HG03457 (cell line): ENCODE measurements around the gene IGF1R.

Source experiments
- ATAC-seq: cut with Tn5 transposase; IDR thresholded peaks from one replicate; pipeline ENCODE4 v1.9.1; 2021; ENCODE audit warnings: moderate number of reproducible peaks; ENCODE audit not compliant: unreplicated experiment

IGF1R gene

GRCh38 chr15:98700519-98700918, 52.2 kb downstream of the IGF1R start:
- ATAC-seq = no peak

GRCh38 chr15:98703126-98703685, 54.9 kb downstream of the IGF1R start:
- no peak for ATAC-seq

- ATAC-seq = no peak
Observed at GRCh38 chr15:98705070-98705469, 56.7 kb downstream of the IGF1R start.

GRCh38 chr15:98706387-98706786, 58.0 kb downstream of the IGF1R start:
- ATAC-seq = no peak

GRCh38 chr15:98706986-98707385, 58.6 kb downstream of the IGF1R start:
- ATAC-seq = no peak

- ATAC-seq = no peak
Observed at GRCh38 chr15:98708037-98708590, 59.8 kb downstream of the IGF1R start.

- ATAC-seq = no peak
Observed at GRCh38 chr15:98711810-98712209, 63.5 kb downstream of the IGF1R start.

GRCh38 chr15:98712845-98713584, 64.7 kb downstream of the IGF1R start:
- no peak for ATAC-seq

- ATAC-seq = no peak
Observed at GRCh38 chr15:98713585-98714001, 65.3 kb downstream of the IGF1R start.

- no peak for ATAC-seq
Observed at GRCh38 chr15:98714922-98715321, 66.6 kb downstream of the IGF1R start.

GRCh38 chr15:98715401-98715800, 67.1 kb downstream of the IGF1R start:
- ATAC-seq = no peak

- ATAC-seq = no peak
Observed at GRCh38 chr15:98715890-98716443, 67.6 kb downstream of the IGF1R start.

- no peak for ATAC-seq
Observed at GRCh38 chr15:98717371-98717770, 69.0 kb downstream of the IGF1R start.

GRCh38 chr15:98717942-98718341, 69.6 kb downstream of the IGF1R start:
- no peak for ATAC-seq

- no peak for ATAC-seq
Observed at GRCh38 chr15:98718426-98719136, 70.2 kb downstream of the IGF1R start.

GRCh38 chr15:98719137-98719740, 70.9 kb downstream of the IGF1R start:
- ATAC-seq = no peak

GRCh38 chr15:98720031-98720430, 71.7 kb downstream of the IGF1R start:
- ATAC-seq = no peak

- no peak for ATAC-seq
Observed at GRCh38 chr15:98720577-98721565, 72.5 kb downstream of the IGF1R start.

GRCh38 chr15:98722209-98722608, 73.9 kb downstream of the IGF1R start:
- no peak for ATAC-seq

- ATAC-seq = no peak
Observed at GRCh38 chr15:98722645-98723044, 74.3 kb downstream of the IGF1R start.
